NCI-H1092 treated with DMSO at 0.1 percent for 48 hours (cell line): Measurements from ENCODE around the gene RDX.
"Not testable (repeated sequence)": the region's sequence is repeated elsewhere in the genome, so short reads cannot be mapped to it uniquely, and the experiment has no call there.

Source experiments
- DNase-seq: peaks from one replicate; lab custom pipeline; 2025; lab: John Stamatoyannopoulos, UW

Gene RDX

DNA sequence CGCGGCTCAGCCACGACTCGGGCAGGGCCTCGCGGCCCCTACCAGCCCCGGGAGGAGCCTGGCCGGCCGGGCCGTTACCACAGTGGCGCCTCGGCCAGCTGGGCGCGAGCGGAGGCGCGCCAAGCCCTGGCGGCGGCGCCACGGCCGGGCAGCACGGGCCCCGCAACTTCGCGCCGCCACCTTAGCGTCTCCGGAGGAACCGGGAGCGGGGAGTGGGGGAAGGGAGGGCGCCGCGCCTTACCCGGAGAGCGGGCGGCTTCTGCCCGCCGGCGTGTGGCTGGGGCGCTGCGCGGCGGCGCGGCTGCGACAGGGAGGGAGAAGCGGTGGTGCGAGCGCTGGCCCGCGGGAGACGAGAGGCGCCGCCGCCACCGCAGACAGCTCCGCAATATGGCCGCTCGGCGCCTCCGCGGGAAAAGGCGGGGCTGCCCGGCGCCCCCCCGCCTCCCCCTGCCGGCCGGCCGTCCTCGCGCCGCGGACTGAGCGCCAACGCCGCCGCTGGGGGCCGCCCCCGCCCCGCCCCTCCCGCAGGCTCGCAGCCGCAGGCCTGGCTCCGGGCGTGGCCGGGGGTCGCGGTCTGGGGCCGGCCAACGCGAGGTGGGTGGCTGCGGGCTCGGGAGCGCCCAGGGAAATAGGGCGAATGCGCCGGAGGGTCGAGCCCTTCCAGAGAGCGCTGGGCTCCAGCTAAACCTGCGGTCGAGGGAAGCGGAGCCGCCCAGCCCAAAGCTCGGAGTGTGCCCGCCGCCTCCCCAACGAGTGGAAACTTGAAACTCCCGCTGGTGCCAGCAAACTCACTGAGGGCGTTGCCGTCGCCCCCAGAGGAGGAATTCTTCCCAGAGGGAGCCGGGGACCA lies at the start of gene RDX:
RDX (minus strand) TSS at position 389 of the 850 bp plus-strand sequence. CDS start 16,922 bp downstream, outside the sequence.
- peak; percentile 81 for DNase-seq

- DNase-seq: no peak
Measured at GRCh38 chr11:110345743-110346142, 49.3 kb upstream of the RDX start.

DNA sequence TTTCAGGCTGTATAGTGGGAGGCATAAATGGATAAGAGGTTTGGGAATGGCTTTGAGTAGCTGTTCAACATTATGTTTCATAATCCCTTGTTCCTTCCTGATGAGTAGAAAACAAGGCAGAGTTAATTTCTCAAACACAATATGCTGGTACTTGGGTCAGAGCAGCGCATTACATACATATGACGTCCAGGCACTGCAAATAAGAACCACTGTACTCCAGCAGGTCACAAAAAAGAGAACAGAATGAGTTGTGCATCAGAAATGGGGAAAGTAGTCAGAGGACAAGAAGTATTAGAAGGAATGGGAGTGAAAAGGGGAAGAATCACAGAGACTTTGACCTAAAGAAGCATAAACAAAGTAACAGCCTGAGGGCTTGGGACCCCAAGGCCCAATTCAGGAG lies 44.0 kb upstream of the RDX start:
- DNase-seq: no peak

- no peak for DNase-seq
Measured at GRCh38 chr11:110339456-110340250, 43.2 kb upstream of the RDX start.

DNA sequence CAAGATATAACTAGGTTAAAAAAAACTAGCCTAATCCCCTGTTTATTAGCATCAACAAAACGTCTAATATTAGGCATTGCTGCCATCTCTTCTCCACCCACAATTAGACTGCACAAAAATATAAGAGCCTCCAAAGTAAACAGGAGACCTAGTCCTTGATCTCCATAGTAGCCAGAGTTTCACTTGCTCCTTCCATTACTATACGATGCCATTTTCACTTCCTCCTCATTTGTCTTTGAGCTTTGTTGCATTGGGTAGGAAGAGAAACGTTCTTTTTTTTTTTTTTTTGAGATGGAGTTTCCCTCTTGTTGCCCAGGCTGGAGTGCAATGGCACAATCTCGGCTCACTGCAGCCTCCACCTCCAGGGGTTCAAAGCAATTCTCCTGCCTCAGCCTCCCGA lies 42.3 kb upstream of the RDX start:
- DNase-seq: no peak

- DNase-seq: no peak
Measured at GRCh38 chr11:110337570-110338193, 41.3 kb upstream of the RDX start.

DNA sequence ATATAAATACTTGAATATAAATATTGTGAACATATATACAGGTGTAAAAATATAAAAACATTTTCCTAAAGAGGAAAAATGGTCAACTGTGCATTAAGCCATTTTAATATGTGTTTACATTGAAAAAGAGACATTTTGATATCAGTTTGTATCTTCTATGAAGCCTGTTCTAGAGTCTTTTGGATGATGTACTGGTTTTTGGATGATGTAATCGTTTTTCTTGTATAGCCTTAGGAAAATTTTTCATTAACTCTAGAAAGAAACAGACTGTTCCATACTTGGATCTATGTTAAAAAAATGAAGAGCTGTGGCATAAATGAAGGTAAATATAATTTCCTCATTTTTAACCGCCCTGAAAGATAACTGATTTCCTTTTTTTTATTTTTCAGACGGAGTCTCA lies 39.6 kb upstream of the RDX start:
- DNase-seq: no peak

DNA sequence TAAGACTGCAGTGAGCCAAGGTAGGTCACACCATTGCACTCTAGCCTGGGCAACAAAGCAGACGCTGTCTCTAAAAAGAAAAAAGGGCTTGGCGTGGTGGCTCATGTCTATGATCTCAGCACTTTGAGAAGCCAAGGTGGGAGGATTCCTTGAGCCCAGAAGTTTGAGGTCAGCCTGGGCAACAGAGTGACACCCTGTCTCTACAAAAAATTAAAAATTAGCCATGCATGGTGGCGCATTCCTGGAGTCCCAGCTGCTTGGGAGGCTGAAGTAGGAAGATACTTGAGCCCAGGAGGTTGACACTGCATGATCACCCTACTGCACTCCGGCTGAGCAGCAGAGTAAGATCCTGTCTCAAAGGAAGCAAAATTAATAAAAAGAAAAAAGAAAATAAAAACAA lies 38.9 kb upstream of the RDX start:
- no peak for DNase-seq

DNA sequence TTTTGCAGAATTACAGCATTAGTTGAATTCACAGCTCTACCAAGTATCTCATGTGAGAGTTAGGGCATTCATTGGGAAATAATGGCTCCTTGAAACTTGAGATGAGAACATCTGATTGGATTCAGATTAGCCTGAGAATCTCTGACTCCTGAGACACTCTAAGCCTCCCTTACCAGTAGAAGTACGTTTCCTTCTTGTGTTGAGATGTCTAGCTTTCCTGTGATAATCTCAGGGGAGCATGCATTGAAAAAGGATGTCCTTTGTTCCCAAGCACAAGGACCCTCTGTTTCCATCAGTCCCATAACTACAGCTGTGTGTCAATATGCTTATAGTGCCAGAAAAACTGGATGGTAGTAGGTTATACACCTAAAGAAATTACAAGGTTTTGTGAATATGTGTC lies 35.2 kb upstream of the RDX start:
- no peak for DNase-seq

- DNase-seq: no peak
Measured at GRCh38 chr11:110329445-110329844, 33.0 kb upstream of the RDX start.

GRCh38 chr11:110327508-110327907 lies 31.1 kb upstream of the RDX start:
- DNase-seq: no peak

GRCh38 chr11:110323786-110324185 lies 27.4 kb upstream of the RDX start:
- no peak for DNase-seq

GRCh38 chr11:110319501-110319900 lies 23.1 kb upstream of the RDX start:
- no peak for DNase-seq

DNA sequence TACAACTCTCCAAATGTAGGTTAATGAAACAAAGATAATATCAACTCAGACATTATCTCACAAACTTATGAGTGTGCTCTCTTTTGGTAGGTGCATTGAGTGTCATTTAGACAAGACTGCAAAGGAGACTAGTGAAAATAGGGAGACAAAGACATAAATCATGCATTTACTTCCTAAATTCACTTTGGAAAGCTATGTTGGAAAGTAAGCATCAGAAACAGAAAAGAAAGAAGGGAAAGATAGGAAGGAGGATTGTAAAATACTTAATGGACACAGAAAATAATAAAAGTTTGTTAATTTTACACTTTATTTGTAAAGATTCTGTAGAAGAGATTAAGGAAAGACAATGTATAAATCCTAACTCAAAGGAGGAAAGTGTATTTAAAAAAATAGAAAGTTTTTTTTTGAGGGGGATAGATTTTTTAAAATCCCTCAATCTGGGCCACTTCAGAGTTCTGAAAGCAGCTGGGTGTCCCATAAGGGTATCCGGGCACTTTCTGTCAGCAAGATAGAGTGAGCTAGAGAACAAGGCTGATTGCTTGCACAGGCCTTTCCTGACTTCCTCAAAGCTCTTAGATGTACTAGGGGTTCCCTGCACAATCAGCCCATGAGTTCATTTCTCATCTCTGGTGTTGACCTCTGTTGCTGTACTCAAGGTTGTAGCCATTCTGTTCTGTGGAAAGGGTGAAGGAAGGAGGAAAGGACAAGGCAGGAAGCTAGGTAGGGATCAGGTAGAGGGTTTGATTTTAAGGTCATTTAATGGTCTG lies 22.4 kb upstream of the RDX start:
- no peak for DNase-seq

GRCh38 chr11:110317516-110317932 lies 21.1 kb upstream of the RDX start:
- peak; percentile 89 for DNase-seq

- no peak for DNase-seq
Measured at GRCh38 chr11:110314366-110315095, 18.1 kb upstream of the RDX start.

GRCh38 chr11:110312670-110313069 lies 16.3 kb upstream of the RDX start:
- no peak for DNase-seq

GRCh38 chr11:110311783-110312579 lies 15.6 kb upstream of the RDX start:
- DNase-seq: no peak

DNA sequence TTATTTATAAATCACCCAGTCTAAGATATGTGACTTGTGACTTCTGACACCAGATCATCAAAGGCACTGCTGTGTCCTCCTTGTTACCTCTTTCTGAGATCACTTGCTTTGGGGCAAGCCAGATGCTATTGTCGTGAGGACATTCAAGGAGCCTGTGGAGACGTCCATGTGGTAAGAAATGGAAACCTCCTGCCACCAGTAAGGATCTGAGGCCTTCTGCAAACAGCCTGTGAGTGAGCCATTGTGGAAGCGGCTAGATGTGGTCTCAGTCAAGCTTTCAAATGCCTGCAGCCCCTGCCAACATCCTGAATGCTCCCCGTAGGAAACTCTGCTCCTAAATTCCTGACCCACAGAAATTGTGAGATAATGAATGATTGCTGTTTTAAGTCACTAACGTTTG lies 11.7 kb upstream of the RDX start:
- no peak for DNase-seq

- not testable (repeated sequence) for DNase-seq
Measured at GRCh38 chr11:110306019-110306388, 9.6 kb upstream of the RDX start.
